ENCODE data around the gene MRGPRF.

Gene MRGPRF, protein sequence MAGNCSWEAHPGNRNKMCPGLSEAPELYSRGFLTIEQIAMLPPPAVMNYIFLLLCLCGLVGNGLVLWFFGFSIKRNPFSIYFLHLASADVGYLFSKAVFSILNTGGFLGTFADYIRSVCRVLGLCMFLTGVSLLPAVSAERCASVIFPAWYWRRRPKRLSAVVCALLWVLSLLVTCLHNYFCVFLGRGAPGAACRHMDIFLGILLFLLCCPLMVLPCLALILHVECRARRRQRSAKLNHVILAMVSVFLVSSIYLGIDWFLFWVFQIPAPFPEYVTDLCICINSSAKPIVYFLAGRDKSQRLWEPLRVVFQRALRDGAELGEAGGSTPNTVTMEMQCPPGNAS

DNA sequence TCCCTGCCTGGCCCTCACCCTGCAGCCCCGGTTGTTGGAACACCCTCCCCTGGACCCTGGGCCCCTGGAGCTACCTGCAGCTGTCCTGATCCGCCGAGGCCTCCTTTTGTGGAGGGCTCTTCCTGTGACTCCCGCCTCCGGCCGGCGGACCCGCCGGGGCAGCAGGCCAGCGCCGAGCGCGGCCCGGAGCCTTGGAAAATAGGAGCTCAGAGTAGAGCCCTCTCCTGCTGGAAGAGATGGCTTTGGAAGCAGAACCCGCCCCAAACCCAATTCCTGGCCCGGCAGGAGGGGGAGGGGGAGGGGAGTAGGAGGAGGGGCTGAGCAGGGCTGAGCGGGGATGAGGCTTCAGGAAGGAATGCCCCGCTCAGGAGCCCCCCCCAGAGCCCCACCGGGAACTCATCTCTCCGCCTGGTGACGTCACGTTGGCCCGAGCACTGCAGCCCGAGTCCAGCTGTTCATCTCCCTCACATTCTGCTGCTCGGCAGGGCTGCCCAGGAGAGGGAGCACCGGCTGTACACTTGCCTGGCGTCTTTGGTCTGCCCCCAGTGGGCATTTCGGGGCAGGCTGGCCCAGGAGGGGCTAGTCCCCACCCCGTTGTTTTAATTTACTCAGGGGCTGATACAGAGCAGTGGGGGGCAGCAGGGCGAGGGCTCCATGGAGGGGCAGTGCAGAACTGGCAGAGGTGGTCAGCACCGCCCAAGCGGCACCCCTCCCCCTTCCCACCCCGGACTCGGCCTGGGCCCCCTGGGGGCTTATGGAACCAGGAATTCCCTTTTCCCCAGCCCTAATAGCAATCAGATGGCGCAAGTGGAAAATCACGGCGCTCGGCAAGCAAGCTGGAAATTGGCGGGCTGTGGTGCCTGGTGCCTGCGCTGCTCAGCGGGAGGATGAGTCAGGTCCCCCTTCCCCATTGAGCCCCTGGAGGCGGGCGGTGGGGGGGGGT, at the start of gene MRGPRF:
TSS of gene MRGPRF (minus strand) at position 238 of the 943 bp plus-strand sequence. CDS start 3,345 bp downstream, outside the sequence.
- no peak for DNase-seq

DNA sequence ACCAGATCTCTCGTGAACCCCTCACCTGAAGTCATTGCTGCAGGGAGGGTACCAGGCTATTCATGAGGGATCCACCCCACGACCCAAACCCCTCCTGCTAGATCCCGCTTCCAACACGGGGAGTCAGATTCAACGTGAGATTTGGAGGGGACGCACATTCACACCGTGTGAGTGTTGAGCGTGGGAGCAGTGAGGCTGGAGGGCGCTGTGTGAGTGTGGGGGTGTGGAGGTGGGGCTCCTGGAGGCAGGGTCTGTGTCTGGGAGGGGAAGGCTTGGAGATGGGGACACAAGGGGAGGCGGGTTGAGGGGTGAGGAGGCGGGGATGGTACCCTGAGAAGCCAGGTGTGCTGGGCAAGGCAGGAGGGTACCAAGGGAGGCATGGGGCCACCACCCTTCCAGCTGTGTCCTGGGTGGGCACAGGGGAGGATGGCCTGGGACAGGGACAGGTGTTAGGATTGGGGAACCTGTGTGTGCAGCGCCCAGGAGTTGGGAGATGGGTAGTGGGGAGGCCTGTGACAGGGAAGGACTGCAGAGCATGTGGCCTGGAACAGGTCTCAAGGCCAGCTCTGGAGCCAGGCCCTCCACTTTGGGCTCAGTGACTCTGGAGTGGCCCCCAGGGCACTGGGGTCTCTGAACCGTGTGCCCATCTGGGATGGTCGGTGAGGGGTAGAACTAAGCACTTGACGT, 49.3 kb upstream of the MRGPRF start:
- no peak for DNase-seq

DNA sequence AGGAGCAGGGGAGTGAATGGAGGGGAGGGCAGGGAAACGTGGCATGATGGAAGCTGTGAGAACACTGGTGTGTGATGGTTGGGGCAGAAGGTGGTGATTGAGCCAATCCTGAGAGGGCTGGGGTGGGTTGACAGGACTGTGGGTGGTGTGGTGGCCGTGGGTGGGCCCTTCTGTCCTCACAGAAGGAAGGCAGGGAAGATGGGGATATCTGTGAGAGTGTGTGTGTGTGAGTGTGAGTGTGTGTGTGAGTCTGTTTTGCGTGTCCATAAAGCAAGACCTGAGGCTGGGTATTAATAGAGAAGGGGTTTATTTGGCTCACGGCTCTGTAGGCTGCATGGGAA, 48.6 kb upstream of the MRGPRF start:
- DNase-seq = no peak

DNA sequence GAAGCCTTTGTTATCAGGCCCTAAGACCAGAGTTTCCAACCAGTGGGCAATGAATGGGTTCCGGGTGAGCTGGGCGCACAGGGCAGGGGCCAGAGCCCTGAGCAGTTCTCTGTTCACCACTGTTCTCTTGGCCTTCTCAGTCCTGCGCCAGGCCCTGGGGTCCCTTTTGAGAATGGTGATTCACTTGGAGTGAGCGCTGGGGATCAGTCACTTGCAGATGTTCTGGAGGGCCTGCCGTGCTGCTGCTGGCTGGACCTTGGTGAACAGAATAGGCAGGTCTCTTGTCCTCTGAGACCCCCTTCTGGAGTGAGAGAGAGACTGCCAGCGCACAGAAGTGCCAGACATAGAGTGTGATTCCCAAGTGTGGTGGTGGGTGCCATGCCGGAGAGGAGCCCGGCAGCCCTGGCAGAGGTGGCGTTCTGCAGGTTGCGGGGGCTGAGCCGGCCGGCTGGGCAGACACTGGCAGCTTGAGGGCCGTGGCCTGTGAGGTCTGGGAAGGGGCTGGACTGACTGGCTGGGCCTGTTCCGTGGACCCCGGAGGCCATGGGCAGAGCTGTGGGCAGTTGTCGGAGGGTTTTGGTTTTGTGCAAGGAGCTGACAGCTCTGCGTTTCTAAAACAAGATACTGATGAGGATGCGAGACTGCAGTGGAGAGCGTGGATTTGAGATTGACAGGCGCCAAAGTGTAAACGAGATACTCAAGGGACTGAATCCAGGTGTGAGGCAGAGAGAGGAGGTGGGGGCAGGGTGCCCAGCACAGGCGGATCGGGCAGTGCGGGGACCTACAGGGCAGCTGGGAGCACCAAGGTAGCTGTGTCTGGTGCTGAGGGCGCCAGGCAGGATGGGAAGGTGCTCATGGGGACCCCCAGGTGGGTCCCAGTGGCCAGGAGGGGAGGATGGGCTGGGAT, 48.0 kb upstream of the MRGPRF start:
- DNase-seq = no peak

DNA sequence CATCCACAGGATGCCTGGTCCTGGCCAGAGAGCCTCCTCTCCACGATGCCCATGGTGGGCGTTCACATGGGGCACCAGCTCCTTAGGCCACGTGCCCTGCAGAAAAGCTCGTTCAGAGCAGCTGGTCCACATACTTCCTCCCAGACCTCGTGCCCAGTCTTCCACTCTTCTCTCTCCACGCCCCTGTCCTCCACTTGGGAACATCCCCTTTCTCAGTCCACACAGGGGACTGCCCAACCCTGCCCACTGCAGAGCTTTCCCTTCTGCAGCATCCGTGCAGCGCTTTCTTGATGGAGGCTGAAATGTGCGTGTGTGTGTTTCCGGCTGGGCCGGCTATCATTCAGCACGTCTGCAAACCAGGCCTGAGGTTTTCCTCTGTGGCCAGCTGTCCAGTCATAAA, 46.9 kb upstream of the MRGPRF start:
- DNase-seq = no peak

DNA sequence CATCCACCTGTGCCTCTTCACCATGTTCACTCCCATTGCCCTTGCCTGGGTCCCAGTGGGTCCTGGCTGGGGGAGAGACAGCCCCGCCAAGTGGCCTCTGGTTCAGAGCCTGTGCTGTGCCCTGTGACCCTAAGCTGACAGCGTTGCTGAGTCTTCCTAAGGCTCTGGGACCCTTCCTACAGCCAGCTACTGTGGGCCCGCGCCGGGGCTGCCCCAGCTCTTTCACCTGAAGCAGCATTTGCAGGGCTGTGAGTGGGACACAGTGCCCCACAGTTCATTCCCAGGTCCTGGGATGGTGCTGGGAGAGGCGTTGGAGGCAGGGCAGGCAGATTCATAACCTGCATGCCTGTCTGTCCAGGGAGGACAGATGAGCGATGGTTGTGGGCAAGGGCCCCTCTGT, 46.4 kb upstream of the MRGPRF start:
- DNase-seq = no peak

DNA sequence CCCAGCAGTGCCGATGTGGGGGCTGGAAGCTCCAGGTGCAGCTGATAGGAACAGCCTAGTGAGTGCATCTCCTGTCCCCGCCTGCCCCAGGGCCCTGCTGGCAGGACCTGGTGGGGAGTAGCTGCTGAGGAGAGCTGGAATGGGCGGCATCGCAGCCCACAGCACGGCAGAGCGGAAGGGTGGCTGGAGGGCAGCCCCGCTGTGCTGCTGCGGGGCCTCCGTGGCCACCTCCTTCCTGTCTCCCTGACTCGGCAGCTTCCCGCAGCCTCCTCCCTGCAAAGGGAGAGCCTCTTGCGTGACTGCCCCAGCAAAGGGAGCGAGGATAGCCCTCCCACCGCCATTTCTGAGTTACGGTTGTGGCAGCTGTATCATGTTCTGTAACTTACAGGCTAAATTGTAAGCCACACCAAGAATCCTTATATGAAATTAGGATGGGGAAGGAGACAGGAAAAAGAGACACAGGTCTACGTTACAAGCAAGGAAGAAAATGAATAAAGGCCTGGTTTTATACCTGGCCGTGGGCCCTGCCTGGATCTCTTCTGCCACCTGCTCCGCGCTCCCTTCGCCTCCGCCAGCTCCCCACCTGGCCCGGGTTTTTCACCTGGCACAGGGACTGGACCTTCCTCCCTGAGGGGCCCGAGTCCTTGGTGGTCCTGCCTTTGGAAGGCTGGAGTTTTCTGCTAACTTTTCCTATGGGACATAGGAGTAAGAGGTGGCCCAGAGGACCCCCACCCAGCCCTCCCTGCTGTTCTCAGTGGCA, 45.6 kb upstream of the MRGPRF start:
- no peak for DNase-seq

DNA sequence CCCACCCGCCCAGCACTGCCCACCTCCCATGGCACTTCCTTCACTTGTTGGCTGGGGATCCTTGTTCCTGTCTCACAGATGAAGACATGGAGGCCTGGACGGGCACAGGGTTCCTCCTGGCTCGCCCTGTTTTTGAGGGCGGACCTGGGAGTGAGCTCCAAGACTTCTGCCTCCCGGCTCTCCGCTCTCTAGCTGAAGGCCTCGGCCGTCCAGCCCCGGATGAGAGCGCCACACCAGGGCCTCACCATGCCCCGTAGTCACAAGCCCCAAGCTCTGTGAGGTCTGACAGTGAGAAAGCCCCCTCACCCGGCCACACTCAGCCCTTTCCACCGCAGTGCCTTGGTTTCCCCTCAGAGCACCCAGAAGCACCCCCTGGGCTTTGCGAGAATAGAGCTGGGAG, 44.8 kb upstream of the MRGPRF start:
- DNase-seq = no peak

DNA sequence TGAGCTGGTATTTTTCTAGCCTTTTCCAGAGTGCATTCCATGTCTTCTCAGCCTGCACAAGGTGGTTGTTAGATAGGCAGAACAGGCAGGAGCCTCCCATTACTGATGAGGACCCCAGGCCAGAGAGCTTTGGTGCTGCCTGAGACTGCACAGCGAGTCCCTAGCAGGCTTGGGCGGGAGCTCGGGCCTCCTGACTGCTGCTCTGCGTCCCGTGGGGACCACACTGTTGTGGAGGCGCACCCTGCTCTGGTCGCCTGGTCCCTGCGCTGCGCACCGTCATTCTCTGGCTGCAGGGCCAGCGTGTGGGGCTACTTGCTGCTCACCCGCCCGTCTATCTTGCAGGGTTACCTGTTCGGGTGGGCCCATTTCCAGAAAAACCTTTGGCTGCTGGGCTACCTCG, 44.2 kb upstream of the MRGPRF start:
- DNase-seq = no peak

DNA sequence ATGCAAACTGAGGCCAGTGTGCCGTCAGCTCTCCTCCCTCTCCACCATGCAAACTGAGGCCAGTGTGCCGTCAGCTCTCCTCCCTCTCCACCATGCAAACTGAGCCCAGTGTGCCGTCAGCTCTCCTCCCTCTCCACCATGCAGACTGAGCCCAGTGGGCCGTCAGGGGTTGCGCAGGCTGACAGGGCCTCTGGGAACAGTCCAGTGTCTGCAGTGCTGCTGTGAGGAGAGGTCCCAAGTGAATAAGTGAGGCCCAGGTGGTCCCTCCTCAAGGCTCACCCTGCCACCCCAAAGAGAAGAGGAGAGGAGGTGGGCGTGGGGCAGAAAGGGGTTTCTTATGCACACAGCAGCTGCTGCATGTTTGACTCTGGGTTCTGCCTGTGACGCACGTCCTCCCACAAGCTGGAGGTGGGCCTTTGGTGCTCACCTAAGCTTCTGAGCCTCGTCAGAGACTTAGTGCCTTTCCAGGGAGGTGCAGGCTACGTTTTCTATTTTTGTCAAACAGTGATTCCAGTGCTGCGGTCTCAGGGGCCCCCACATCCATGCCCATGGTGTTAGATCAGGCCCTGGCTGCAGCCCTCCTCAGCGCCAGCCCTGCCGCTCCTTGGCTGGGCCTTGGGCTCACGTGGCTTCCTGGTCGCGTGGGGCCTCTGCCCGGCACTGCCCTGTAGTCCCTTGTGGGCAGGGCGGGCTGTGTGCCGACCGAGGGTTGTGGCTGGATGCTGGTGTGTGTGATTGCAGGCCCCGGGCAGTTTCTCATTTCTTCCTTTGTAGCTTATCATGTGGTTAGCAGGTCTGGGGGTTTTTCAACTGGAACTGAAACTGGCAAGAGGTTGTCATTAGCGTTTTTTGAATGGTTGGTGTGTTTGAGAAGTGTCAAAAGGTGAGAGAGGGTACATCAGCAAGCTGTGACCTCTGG, 42.8 kb upstream of the MRGPRF start:
- DNase-seq = no peak

DNA sequence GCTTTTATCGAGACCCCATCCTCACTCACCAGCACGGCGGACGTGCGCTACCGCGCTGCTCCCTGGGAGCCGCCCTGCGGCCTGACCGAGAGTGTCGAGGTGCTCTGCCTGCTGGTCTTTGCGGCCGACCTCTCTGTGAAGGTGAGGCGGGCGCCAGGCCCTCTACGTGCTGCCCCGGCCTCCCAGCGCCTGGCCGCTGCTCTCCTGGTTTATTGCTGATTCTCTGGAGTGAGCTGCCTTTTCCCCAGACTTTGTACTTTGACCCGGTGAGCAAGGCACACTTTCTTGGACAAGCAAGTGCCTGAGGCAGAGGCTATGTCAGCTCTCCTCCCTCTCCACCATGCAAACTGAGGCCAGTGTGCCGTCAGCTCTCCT, 42.2 kb upstream of the MRGPRF start:
- DNase-seq = no peak

DNA sequence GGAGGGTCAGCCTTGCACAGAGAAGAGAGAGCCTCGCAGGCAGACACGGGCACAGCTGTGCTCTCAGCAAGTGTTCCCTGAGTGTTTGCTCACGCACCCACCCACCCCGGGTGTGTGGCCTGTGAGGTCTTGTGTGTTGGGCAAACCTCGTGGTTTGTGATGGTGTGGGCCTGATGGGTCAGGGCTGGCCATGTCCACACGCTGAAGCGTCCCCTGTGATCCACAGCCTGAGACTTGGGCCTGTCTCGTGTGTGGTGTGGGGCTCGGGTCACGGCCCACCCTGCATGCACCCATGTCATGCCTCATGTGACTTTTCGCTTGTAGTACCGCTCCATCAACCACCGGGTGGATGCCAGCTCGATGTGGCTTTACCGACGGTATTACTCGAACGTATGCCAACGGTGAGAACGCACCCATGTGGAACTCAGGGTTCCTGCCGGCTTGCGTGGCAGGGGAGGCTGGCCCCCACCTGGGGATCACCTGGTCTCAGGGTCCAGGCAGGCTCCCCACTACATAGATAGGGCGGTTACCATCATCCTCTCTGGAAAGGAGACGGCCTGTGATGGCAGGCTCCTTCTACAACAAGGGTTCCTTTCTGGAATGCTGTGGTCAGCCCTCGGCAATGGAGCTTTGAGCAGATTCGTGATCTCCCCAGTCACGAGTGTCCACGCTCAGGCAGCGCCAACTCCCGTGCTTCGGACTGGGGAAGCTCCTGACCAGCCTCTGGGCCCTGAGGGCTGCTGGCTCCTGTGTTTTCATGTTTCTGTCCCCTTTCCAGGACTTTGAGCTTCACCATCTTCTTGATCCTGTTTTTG, 41.6 kb upstream of the MRGPRF start:
- no peak for DNase-seq

DNA sequence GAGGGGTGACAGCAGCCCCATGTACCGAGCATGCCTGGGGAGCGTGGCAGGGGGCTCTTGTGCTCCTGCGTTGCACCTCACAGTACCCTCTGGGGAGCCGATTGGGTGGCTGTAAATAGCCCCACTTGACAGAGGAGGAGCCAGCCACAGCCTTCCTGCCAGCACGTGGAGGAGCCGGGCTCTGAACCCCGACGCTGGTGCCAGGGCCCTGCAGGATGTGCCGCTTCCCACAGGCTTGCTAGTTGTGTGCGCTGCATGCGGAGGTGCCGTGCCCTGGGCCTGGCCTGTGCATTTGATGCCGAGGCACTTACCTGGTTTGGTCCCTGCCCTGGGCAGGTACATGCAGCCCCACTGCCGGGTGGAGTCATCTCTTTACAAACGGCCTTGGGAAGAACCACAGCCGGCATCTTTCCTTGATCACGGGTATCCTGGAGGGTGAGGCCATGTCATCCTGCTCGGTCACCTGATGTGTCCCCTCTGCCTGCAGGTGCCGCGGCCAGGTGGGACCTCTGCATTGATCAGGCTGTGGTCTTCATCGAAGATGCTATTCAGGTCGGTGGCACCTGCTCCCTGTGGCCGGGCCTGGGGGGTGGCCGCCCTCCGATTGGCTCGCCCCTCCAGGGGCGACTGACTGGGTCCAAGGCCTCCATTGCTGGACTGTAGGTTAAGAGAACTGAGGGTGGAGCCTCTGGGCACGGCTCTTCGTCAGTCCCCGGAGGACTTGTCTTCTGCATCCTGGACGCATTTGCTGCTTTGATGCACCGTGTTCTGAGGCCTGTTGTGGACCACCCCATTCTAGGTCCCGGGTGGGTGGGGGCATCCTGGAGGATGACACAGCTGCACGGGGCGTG, 40.7 kb upstream of the MRGPRF start:
- DNase-seq = no peak

DNA sequence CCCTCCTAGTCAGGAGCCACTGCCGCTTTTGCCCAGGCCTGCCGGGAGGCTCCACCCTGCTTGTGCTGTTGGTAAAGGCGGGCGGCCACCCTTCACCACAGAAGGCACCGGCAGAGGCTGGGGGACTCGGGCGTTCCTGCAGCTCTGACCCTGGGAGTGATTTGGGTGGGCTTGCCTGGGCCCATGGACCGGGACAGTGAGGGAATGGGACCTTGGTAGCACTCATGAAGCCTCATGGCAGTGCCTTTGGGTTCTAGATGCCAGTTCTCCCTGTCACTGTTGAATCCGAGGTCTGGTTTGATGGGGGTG, 40.1 kb upstream of the MRGPRF start:
- no peak for DNase-seq

DNA sequence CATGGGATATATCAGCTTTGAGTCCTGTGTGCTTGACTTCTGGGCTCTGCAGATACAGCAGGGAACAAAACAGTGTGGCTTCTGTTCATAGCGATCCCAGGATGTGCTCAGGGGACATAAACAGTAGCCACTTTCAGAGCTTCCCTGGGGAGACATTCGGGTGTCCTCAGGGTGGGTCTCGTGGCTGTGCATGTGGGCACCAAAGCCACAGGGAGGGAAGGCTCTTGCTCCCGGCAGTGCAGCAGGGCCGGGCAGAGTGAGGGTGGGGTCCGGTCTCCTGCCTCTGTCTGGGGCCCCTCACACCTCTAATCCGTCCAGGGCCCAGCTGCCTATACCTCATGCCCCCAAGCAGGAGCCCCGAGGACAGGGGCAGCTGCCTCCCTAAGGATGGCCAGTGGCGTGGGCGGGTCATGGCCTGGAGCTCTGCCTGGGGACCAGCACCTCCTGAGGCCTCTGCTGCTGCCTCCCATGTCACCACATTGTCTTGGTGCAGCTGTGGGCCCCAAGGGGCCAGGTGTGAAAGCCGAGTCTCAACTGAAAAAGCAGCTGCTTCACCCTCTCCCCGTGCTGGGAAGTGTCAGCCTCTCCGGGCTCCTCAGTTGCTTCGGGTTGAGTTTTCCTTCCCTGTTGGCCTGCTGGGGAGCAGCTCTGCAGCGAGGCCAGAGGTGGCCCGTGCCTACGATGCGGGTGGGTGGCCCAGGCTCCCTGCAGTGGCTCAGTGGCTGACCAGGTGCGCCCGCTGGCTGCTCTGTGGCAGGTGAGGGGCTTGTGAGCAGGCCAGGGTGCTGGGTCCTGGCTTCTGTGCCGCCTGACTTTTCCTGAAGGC, 39.5 kb upstream of the MRGPRF start:
- DNase-seq = no peak

DNA sequence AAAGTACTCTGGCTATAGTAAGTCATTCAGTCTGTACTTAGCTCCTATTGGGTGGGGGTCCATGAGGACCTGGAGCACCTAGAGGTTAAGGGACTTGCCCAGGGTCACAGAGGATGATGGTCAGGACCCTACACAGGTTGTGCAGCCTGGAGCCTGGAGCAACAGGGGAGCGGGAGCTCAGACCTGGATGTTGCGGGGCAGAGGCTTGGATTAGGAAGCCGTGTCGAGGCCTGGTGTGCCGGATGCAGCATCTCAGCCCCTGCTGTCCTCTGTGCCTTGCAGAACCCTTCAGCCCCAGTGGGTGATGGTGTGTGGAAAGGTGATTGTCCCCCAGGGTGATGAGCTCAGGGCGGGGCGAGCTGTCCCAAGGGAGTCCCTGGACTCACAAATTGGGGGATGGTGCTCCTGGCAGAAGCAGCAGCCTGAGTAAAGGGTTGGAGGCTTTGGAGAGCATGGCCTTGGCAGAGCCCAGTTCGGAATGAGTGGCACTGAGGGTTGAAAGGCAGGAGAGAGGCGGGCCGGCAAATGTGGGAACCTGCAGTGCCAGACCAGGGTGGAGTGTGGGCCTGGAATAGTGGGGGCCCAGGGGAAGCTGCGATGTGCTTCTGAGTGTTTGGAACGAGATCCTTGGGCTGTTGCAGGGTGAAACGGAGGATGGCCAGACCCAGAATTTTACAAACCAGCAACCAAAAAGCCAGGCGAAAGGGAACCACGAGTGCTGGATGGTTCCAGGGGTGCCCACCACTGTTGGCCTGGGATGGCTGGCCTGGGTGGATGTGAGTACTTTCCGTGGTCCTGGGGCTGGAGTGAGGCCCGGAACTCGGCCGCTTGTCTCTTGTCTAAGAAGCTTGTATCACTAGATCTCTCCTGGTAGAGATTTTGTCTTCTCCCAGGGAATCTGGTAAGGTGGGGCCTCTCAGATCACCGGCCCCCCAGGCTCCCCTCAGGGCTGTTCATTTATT, 38.6 kb upstream of the MRGPRF start:
- DNase-seq = no peak

Measured in cortex of kidney (tissue), 1 donor.